Stimulated activated CD4-positive, alpha-beta T cell treated with anti-CD3 and anti-CD28 coated beads, TNF-alpha, amount 100 ng/mL, for 48 hours (primary cell): ENCODE data around the gene MICU2.

ENCODE experiments used
- DNase-seq, 3 donors: peaks; one replicate each; pipeline ENCODE4 v3.0.0-alpha.2; 2020; ENCODE audit warnings: low read depth in 3 of 3

Gene MICU2

GRCh38 chr13:21603531-21604448, at the start of gene MICU2:
Gene MICU2, minus strand, starts transcription at chr13:21604170. Its CDS starts 22 bp downstream, at chr13:21604148.
- DNase-seq = peak; percentile 88 to 93 (median 91)

GRCh38 chr13:21641629-21642028, 37.7 kb upstream of the MICU2 start:
- DNase-seq = no peak

GRCh38 chr13:21639561-21639960, 35.6 kb upstream of the MICU2 start:
- DNase-seq = no peak

GRCh38 chr13:21638319-21639282, 34.6 kb upstream of the MICU2 start:
- DNase-seq = no peak

- no peak for DNase-seq
Observed at GRCh38 chr13:21637296-21637695, 33.3 kb upstream of the MICU2 start.

- no peak for DNase-seq
Observed at GRCh38 chr13:21636656-21637055, 32.7 kb upstream of the MICU2 start.

- no peak for DNase-seq
Observed at GRCh38 chr13:21632196-21632595, 28.2 kb upstream of the MICU2 start.

- no peak for DNase-seq
Observed at GRCh38 chr13:21625366-21625765, 21.4 kb upstream of the MICU2 start.

- no peak for DNase-seq
Observed at GRCh38 chr13:21620861-21621260, 16.9 kb upstream of the MICU2 start.

- DNase-seq = no peak
Observed at GRCh38 chr13:21619633-21620220, 15.8 kb upstream of the MICU2 start.

GRCh38 chr13:21616880-21617279, 12.9 kb upstream of the MICU2 start:
- no peak for DNase-seq

- DNase-seq = no peak
Observed at GRCh38 chr13:21616205-21616866, 12.4 kb upstream of the MICU2 start.

GRCh38 chr13:21615427-21615826, 11.5 kb upstream of the MICU2 start:
- no peak for DNase-seq

- no peak for DNase-seq
Observed at GRCh38 chr13:21613791-21614190, 9.8 kb upstream of the MICU2 start.

GRCh38 chr13:21611385-21611784, 7.4 kb upstream of the MICU2 start:
- no peak for DNase-seq

GRCh38 chr13:21610687-21611086, 6.7 kb upstream of the MICU2 start:
- DNase-seq = no peak

GRCh38 chr13:21608961-21609360, 5.0 kb upstream of the MICU2 start:
- no peak for DNase-seq

GRCh38 chr13:21606796-21607195, 2.8 kb upstream of the MICU2 start:
- no peak for DNase-seq

GRCh38 chr13:21606251-21606650, 2.3 kb upstream of the MICU2 start:
- DNase-seq = no peak

- no peak for DNase-seq
Observed at GRCh38 chr13:21596722-21597121, 7.2 kb downstream of the MICU2 start.

GRCh38 chr13:21595546-21595822, 8.5 kb downstream of the MICU2 start:
- DNase-seq = no peak
